K562 (cell line): ENCODE data around the gene SERTAD3. TPM values are rescaled to one million over a fixed set of nuclear protein-coding genes. Genes with fewer than 3 reads are reported as not detected.

Experiments
- EP400 ChIP-seq: fragments of 450-650 bp; IDR thresholded peaks from 2 replicates; pipeline ENCODE4 v1.6.1; 2017; ENCODE audit warnings: antibody characterized with exemption, mild to moderate bottlenecking, moderate library complexity
- ETS1 ChIP-seq: conservative IDR thresholded peaks from 2 replicates; pipeline ENCODE4 v1.6.1; 2011; ENCODE audit warnings: low read depth, mild to moderate bottlenecking, low read length; ENCODE audit not compliant: control insufficient read depth
- KDM5B ChIP-seq: fragments of 200-600 bp; sonication (generic); IDR thresholded peaks from 2 replicates; pipeline ENCODE4 v1.6.1; 2012; ENCODE audit warnings: low read depth, mild to moderate bottlenecking, moderate library complexity, low read length, control low read depth, inconsistent platforms; ENCODE audit not compliant: insufficient replicate concordance
- MECOM ChIP-seq: fragments of 250-450 bp; sonication (Bioruptor Pico); IDR thresholded peaks from 2 replicates; pipeline ENCODE4 v1.8.0; 2022; ENCODE audit warnings: inconsistent platforms
- PRDM10 ChIP-seq: fragments of 450-650 bp; IDR thresholded peaks from 2 replicates; pipeline ENCODE4 v1.6.1; 2018; ENCODE audit not compliant: partially characterized antibody
- UBTF ChIP-seq, 2 experiments: IDR thresholded peaks; 2 replicates each; pipeline ENCODE4 v1.6.1; 2012; ENCODE audit warnings: improper control_type of control experiment in 2 of 2, low read depth in 2 of 2, low read length in 2 of 2, borderline replicate concordance in 1 of 2
- USF1 ChIP-seq: sonication (generic); formaldehyde crosslinking; IDR thresholded peaks from 2 replicates; pipeline ENCODE4 v1.9.0; 2022; ENCODE audit warnings: mild to moderate bottlenecking, missing genetic modification reagents
- ZKSCAN1 ChIP-seq: fragments of 150-350 bp; IDR thresholded peaks from 2 replicates; pipeline ENCODE4 v1.6.1; 2016; ENCODE audit warnings: low read depth, low read length
- ZNF764 ChIP-seq: fragments of 250-450 bp; sonication (Bioruptor Pico); IDR thresholded peaks from 2 replicates; pipeline ENCODE4 v1.4.0; 2020; ENCODE audit warnings: low read depth, mild to moderate bottlenecking, moderate library complexity
- polyA plus RNA-seq, 8 experiments: library from polyadenylated mRNA; depleted of rRNA in 4 of 8; stranded (reverse) in 5 of 8; unstranded in 3 of 8; fragments of >200 nt; fragmentation: Nextera tagmentation in 2 of 8; fragmentation: Illumina TruSeq in 1 of 8; extraction: Ambion mirVana in 2 of 8; extraction: Trizol in 1 of 8; gene quantifications; 2 replicates each; pipeline versions ENCODE4 v1.2.1 to v1.2.3, GENCODE V29; 2011 to 2014; ENCODE audit warnings: inconsistent platforms in 1 of 8, missing spikeins in 1 of 8
- total RNA-seq, 7 experiments: library from RNA; depleted of rRNA in 6 of 7; stranded (reverse); fragments of >200 nt in 6 of 7; fragmentation: Illumina TruSeq in 2 of 7; extraction: Trizol in 2 of 7; gene quantifications; 2 replicates each; pipeline versions ENCODE4 v1.2.1 to v1.2.3, GENCODE V29; 2011 to 2021; ENCODE audit warnings: low replicate concordance in 1 of 7
- TF ChIP-seq, protein P1 (sequence below), 2 experiments: fragments of 250-450 bp in 1 of 2; fragments of 450-650 bp in 1 of 2; sonication (Bioruptor Pico) in 1 of 2; IDR thresholded peaks; 2 replicates each; pipeline versions ENCODE4 v1.6.1 to v1.8.0; 2016 to 2021; ENCODE audit warnings: mild to moderate bottlenecking in 2 of 2, moderate library complexity in 2 of 2, missing compliant biosample characterization in 1 of 2, missing genetic modification characterization in 1 of 2
- TF ChIP-seq, protein P2 (sequence below), 2 experiments: fragments of 450-650 bp; conservative IDR thresholded peaks; 2 replicates each; pipeline ENCODE4 v1.6.1; 2017; ENCODE audit warnings: mild to moderate bottlenecking in 2 of 2, moderate library complexity in 2 of 2

The SERTAD3 gene
- total and polyA plus RNA-seq, 9 of the 15 experiments (the other 6 are each of a cell fraction or from before 2014, with no cell fraction given), result 5.4 to 28.9 (median 17.5) TPM

- TF ChIP-seq USF1 (CRISPR knock-in tag) (no peak; the same call in 1 of the 2 replicates), ZNF764 (CRISPR knock-in tag) (no peak), MECOM (CRISPR knock-in tag) (no peak), ETS1 (peak; percentile 65; the same call in 1 of the 2 replicates), KDM5B (peak; percentile 76), UBTF (IDR thresholded peaks at IDR 0.05; ENCODE audit: borderline replicate concordance in 1 of 2, low read depth in 2 of 2, low read length in 2 of 2) (0 out of 4 replicates have a peak, but pooled peaks of 1 of the 2 experiments have one; percentile 35), PRDM10 (peak; percentile 67), EP400 (peak; percentile 33; the same call in 1 of the 2 replicates), ZKSCAN1 (no peak)
- TF ChIP-seq, protein P1, sequence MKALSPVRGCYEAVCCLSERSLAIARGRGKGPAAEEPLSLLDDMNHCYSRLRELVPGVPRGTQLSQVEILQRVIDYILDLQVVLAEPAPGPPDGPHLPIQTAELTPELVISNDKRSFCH (CRISPR knock-in tag; IDR thresholded peaks at IDR 0.05), result no peak
- TF ChIP-seq, protein P1 (tag; IDR thresholded peaks at IDR 0.05), result no peak
- TF ChIP-seq, protein P2, sequence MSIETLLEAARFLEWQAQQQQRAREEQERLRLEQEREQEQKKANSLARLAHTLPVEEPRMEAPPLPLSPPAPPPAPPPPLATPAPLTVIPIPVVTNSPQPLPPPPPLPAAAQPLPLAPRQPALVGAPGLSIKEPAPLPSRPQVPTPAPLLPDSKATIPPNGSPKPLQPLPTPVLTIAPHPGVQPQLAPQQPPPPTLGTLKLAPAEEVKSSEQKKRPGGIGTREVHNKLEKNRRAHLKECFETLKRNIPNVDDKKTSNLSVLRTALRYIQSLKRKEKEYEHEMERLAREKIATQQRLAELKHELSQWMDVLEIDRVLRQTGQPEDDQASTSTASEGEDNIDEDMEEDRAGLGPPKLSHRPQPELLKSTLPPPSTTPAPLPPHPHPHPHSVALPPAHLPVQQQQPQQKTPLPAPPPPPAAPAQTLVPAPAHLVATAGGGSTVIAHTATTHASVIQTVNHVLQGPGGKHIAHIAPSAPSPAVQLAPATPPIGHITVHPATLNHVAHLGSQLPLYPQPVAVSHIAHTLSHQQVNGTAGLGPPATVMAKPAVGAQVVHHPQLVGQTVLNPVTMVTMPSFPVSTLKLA (conservative IDR thresholded peaks at IDR 0.05), result peak; percentile 88 to 94; a peak in 3 of 4 replicates
Observed at GRCh38 chr19:40444000-40444824, at the start of gene SERTAD3 (continued).
